ENCODE data around the gene OR6C6. TPM values are rescaled to one million over a fixed set of nuclear protein-coding genes. Genes with fewer than 3 reads are reported as not detected.

The OR6C6 gene
- total RNA-seq, 1 experiment from 2014 or later: not detected

DNA sequence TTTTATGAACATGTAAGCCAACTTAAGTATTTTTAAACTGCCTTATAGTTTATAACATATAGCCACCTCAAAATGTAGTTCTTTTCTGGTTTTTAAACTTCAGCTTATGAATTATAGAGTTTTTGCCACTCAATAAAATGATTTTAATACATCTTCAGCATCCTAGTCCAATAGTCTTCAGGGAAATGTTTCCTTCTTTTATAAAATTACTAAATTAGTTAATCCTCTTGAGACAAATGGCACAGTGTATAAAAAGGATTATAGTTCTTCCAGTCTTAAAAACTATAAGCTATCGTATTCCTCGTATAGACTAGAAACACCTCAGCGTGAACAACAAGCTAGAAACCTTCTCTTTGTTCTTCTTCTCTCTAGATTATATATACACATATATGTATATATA is 52.1 kb downstream of the OR6C6 start, which contains the start of gene OR6C74:
Gene OR6C74, plus strand, starts transcription at position 301 of the 400 bp plus-strand sequence. CDS start 2,679 bp downstream, outside the sequence.
- Histone ChIP-seq H3K36me3 (ENCODE audit: low read depth, low read length) (no peaks in the 10 kb centered on the region), H3K9me3 (ENCODE audit: low read length) (no peaks in the 10 kb centered on the region), H3K9ac (ENCODE audit: low read length) (no peak within 1 kb of the TSS), H3K4me2 (ENCODE audit: low read length) (no peak within 1 kb of the TSS), H3K4me3 (ENCODE audit: low read length) (no peak within 1 kb of the TSS), H3K9me2 (replicated peaks; ENCODE audit: low read length) (no peaks in the 10 kb centered on the region), H3K27ac (ENCODE audit: low read length) (no peak within 1 kb of the TSS), H3F3A (ENCODE audit: low read length, unreplicated experiment) (no peaks in the 10 kb centered on the region), H2AFZ (ENCODE audit: low read length) (no peak within 1 kb of the TSS), H3K27me3 (ENCODE audit: low read length) (peaks cover 30% of the 10 kb centered on the region), H3K4me1 (ENCODE audit: insufficient read depth, low read length) (no peaks in the 10 kb centered on the region), H4K20me1 (ENCODE audit: low read length) (no peaks in the 10 kb centered on the region), H3K79me2 (ENCODE audit: low read length) (no peaks in the 10 kb centered on the region)
- DNase-seq (no peak), ATAC-seq (no peak)
- POLR2A ChIA-PET (ENCODE audit: unreplicated experiment): no interaction called here
- BruUV-seq (replicated peaks): no TSS peak
- CTCF ChIA-PET: no interaction called here
- TF ChIP-seq EZH2 (IDR thresholded peaks at IDR 0.05; ENCODE audit: low read length, unreplicated experiment) (no peak), EZH2phosphoT487 (IDR thresholded peaks at IDR 0.05; ENCODE audit: borderline replicate concordance, low read length) (no peak)
- TF ChIP-seq, protein P1, sequence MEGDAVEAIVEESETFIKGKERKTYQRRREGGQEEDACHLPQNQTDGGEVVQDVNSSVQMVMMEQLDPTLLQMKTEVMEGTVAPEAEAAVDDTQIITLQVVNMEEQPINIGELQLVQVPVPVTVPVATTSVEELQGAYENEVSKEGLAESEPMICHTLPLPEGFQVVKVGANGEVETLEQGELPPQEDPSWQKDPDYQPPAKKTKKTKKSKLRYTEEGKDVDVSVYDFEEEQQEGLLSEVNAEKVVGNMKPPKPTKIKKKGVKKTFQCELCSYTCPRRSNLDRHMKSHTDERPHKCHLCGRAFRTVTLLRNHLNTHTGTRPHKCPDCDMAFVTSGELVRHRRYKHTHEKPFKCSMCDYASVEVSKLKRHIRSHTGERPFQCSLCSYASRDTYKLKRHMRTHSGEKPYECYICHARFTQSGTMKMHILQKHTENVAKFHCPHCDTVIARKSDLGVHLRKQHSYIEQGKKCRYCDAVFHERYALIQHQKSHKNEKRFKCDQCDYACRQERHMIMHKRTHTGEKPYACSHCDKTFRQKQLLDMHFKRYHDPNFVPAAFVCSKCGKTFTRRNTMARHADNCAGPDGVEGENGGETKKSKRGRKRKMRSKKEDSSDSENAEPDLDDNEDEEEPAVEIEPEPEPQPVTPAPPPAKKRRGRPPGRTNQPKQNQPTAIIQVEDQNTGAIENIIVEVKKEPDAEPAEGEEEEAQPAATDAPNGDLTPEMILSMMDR (conservative IDR thresholded peaks at IDR 0.05; ENCODE audit: low read depth, low read length): no peak
- intact Hi-C loops (cut with micrococcal nuclease): no loop called here

Other genes starting within 250 kb of the OR6C6 start
- gene OR9K2, start 170.2 kb downstream of the OR6C6 start, total RNA-seq (2014; rRNA removed): not detected in 2 replicates
- gene OR10A7, start 75.5 kb downstream of the OR6C6 start, total RNA-seq (2014; rRNA removed): not detected in 2 replicates
- gene OR6C74, start 52.0 kb downstream of the OR6C6 start, total RNA-seq (2014; rRNA removed): not detected in 2 replicates
- gene OR6C1, start 17.8 kb upstream of the OR6C6 start, total RNA-seq (2014; rRNA removed): not detected in 2 replicates
- gene OR6C3, start 34.2 kb upstream of the OR6C6 start, total RNA-seq (2014; rRNA removed): not detected in 2 replicates
- gene OR6C75, start 66.4 kb upstream of the OR6C6 start, total RNA-seq (2014; rRNA removed): not detected in 2 replicates
- not detected in 2 replicates for gene OR6C65, start 104.0 kb upstream of the OR6C6 start, total RNA-seq (2014; rRNA removed)
- not detected in 2 replicates for gene OR6C76, start 129.7 kb upstream of the OR6C6 start, total RNA-seq (2014; rRNA removed)
- not detected in 2 replicates for gene OR6C2, start 147.5 kb upstream of the OR6C6 start, total RNA-seq (2014; rRNA removed)
- not detected in 2 replicates for gene OR6C70, start 173.6 kb upstream of the OR6C6 start, total RNA-seq (2014; rRNA removed)
- gene OR6C68, start 195.8 kb upstream of the OR6C6 start, total RNA-seq (2014; rRNA removed): not detected in 2 replicates